NCI-H446 (cell line): Measurements from ENCODE around the gene DDX1.

Source experiments
- DNase-seq, 2 experiments: peaks; one replicate each; lab custom pipeline; 2025; lab: John Stamatoyannopoulos, UW

Gene DDX1

GRCh38 chr2:15664273-15665066 lies 72.8 kb downstream of the DDX1 start:
- no peak for DNase-seq

- no peak for DNase-seq
These were observed 73.6 kb downstream of the DDX1 start for GRCh38 chr2:15665067-15665942.

GRCh38 chr2:15665943-15666460 lies 74.3 kb downstream of the DDX1 start:
- no peak for DNase-seq

GRCh38 chr2:15666861-15667808 lies 75.5 kb downstream of the DDX1 start:
- no peak for DNase-seq

- DNase-seq: no peak
These were observed 76.3 kb downstream of the DDX1 start for GRCh38 chr2:15667809-15668556.

GRCh38 chr2:15668611-15669305 lies 77.1 kb downstream of the DDX1 start:
- DNase-seq: no peak

- DNase-seq: no peak
These were observed 77.8 kb downstream of the DDX1 start for GRCh38 chr2:15669375-15669910.

GRCh38 chr2:15670469-15670868 lies 78.8 kb downstream of the DDX1 start:
- DNase-seq: no peak

GRCh38 chr2:15670981-15671380 lies 79.3 kb downstream of the DDX1 start:
- no peak for DNase-seq

GRCh38 chr2:15671409-15671808 lies 79.7 kb downstream of the DDX1 start:
- DNase-seq: no peak

GRCh38 chr2:15671842-15672815 lies 80.5 kb downstream of the DDX1 start:
- DNase-seq: no peak

GRCh38 chr2:15672961-15673918 lies 81.6 kb downstream of the DDX1 start:
- DNase-seq: no peak

- no peak for DNase-seq
These were observed 82.4 kb downstream of the DDX1 start for GRCh38 chr2:15673919-15674636.

GRCh38 chr2:15674637-15675455 lies 83.2 kb downstream of the DDX1 start:
- DNase-seq: no peak

- no peak for DNase-seq
These were observed 84.0 kb downstream of the DDX1 start for GRCh38 chr2:15675456-15676195.
